Endothelial cell of umbilical vein (primary cell): ENCODE results near the gene BCAS2. TPM values are rescaled to one million over a fixed set of nuclear protein-coding genes. Genes with fewer than 3 reads are reported as not detected.

ENCODE experiments used
- BruUV-seq: library from RNA; stranded (reverse); fragments of 400-500 nt; replicated peaks from 2 replicates; lab custom pipeline; 2021; lab: Mats Ljungman, UMichigan
- CTCF ChIA-PET: fragments of 300-600, 350-600 bp; sonication (Branson Sonifier 250); formaldehyde crosslinking; loops from one replicate; lab custom pipeline; 2021; ENCODE audit warnings: antibody characterized with exemption, inconsistent platforms; lab: Charles Lee
- POLR2A ChIA-PET: fragments of 300-600, 350-600 bp; sonication (Branson Sonifier 250); formaldehyde crosslinking; loops from one replicate; lab custom pipeline; 2021; ENCODE audit warnings: antibody characterized with exemption, inconsistent platforms; lab: Charles Lee
- DNase-seq: peaks from one replicate; pipeline ENCODE4 v3.0.0-alpha.2; 2011; ENCODE audit warnings: low read depth, low spot score
- FAIRE-seq: peaks from 2 replicates; lab custom pipeline; 2011; peaks lifted over from hg19 to GRCh38; lab: Jason Lieb, UNC
- H2AFZ ChIP-seq: 2 replicates; pipeline ENCODE4 v1.6.0; 2012; ENCODE audit warnings: low read depth, low read length, control low read depth, inconsistent platforms
- H3K27ac ChIP-seq: 2 replicates; pipeline ENCODE4 v1.5.1; 2011; ENCODE audit warnings: low read depth, mild to moderate bottlenecking, control low read depth, low read length, moderate library complexity; ENCODE audit not compliant: insufficient read depth
- H3K27me3 ChIP-seq, 2 experiments: 2 replicates each; pipeline versions ENCODE4 v1.6.0 to v1.6.1; 2011; ENCODE audit warnings: low read length in 2 of 2, mixed read lengths in 1 of 2; ENCODE audit not compliant: control insufficient read depth in 2 of 2, insufficient read depth in 2 of 2
- H3K36me3 ChIP-seq, 2 experiments: 2 replicates in 1 of 2; 3 replicates in 1 of 2; pipeline ENCODE4 v1.5.1; 2011; ENCODE audit warnings: low read length in 2 of 2, mild to moderate bottlenecking in 1 of 2, moderate library complexity in 1 of 2; ENCODE audit not compliant: control insufficient read depth in 2 of 2, insufficient read depth in 2 of 2; ENCODE audit errors: extremely low read depth in 1 of 2
- H3K4me1 ChIP-seq: 3 replicates; pipeline ENCODE4 v1.5.1; 2011; ENCODE audit warnings: mild to moderate bottlenecking, low read length; ENCODE audit not compliant: control insufficient read depth, insufficient read depth; ENCODE audit errors: extremely low read depth
- H3K4me2 ChIP-seq: 2 replicates; pipeline ENCODE4 v1.6.1; 2011; ENCODE audit warnings: low read length, control low read depth, mixed read lengths; ENCODE audit not compliant: insufficient read depth
- H3K4me3 ChIP-seq, 3 experiments: fragments of 200-600 bp in 1 of 3; sonication (generic), shearing (Covaris generic) in 1 of 3; replicated peaks in 1 of 3; 2 replicates each; pipeline ENCODE4 v1.5.1; 2011 to 2016; ENCODE audit warnings: control low read depth in 3 of 3, low read length in 3 of 3, mild to moderate bottlenecking in 2 of 3, inconsistent platforms in 1 of 3, low read depth in 1 of 3, moderate library complexity in 1 of 3; ENCODE audit not compliant: insufficient read depth in 1 of 3
- H3K79me2 ChIP-seq: 2 replicates; pipeline ENCODE4 v1.6.0; 2012; ENCODE audit warnings: low read length, inconsistent platforms; ENCODE audit not compliant: control insufficient read depth, insufficient read depth
- H3K9ac ChIP-seq: replicated peaks from 2 replicates; pipeline ENCODE3; 2011; ENCODE audit warnings: low read length, control low read depth; ENCODE audit not compliant: insufficient read depth; ENCODE audit errors: extremely low read depth
- H3K9me1 ChIP-seq: replicated peaks from 3 replicates; pipeline ENCODE4 v1.6.0; 2011; ENCODE audit warnings: mild to moderate bottlenecking, low read length; ENCODE audit not compliant: control insufficient read depth, insufficient read depth; ENCODE audit errors: extremely low read depth
- H3K9me3 ChIP-seq: replicated peaks from 2 replicates; pipeline ENCODE4 v1.5.1; 2012; ENCODE audit warnings: low read length, inconsistent platforms; ENCODE audit not compliant: control insufficient read depth, insufficient read depth
- H4K20me1 ChIP-seq: replicated peaks from 2 replicates; pipeline ENCODE3; 2011; ENCODE audit warnings: mild to moderate bottlenecking, low read length; ENCODE audit not compliant: control insufficient read depth, insufficient read depth; ENCODE audit errors: extremely low read depth
- CTCF ChIP-seq, 2 donors: IDR thresholded peaks; 1 replicate in 1 of 2; 2 replicates in 1 of 2; pipeline ENCODE4 v1.5.1; 2011; ENCODE audit warnings: low read length in 2 of 2, mild to moderate bottlenecking in 2 of 2, moderate library complexity in 2 of 2, control low read depth in 1 of 2, inconsistent platforms in 1 of 2, low read depth in 1 of 2; ENCODE audit not compliant: insufficient read depth in 1 of 2; ENCODE audit errors: extremely low read depth in 1 of 2
- EZH2 ChIP-seq: IDR thresholded peaks from 2 replicates; pipeline ENCODE4 v1.6.1; 2012; ENCODE audit warnings: borderline replicate concordance, low read depth, mild to moderate bottlenecking, moderate library complexity, low read length, inconsistent platforms; ENCODE audit not compliant: severe bottlenecking
- FOS ChIP-seq: IDR thresholded peaks from 2 replicates; pipeline ENCODE4 v1.6.1; 2011; ENCODE audit warnings: mild to moderate bottlenecking, low read length, moderate library complexity, borderline replicate concordance; ENCODE audit not compliant: insufficient read depth
- GATA2 ChIP-seq: IDR thresholded peaks from 2 replicates; pipeline ENCODE4 v1.7.0; 2011; ENCODE audit warnings: low read depth, mild to moderate bottlenecking, moderate library complexity, mixed read lengths, low read length; ENCODE audit not compliant: insufficient read length, insufficient read depth
- JUN ChIP-seq: IDR thresholded peaks from 2 replicates; pipeline ENCODE4 v1.6.1; 2011; ENCODE audit warnings: borderline replicate concordance, low read depth; ENCODE audit not compliant: insufficient read length, insufficient read depth
- MAX ChIP-seq: IDR thresholded peaks from 2 replicates; pipeline ENCODE4 v1.6.1; 2011; ENCODE audit not compliant: insufficient read depth, insufficient read length
- MYC ChIP-seq: IDR thresholded peaks from one replicate; pipeline ENCODE4 v1.6.1; 2011; ENCODE audit warnings: mild to moderate bottlenecking, low read depth, low read length
- POLR2A ChIP-seq: IDR thresholded peaks from 2 replicates; pipeline ENCODE4 v1.6.1; 2012; ENCODE audit warnings: low read depth, mild to moderate bottlenecking, control low read depth, low read length
- POLR2AphosphoS5 ChIP-seq: IDR thresholded peaks from 2 replicates; pipeline ENCODE4 v1.6.1; 2012; ENCODE audit warnings: low read depth, mild to moderate bottlenecking, control low read depth, low read length, moderate library complexity; ENCODE audit not compliant: insufficient read depth
- dilution Hi-C: fragments of 300-500 bp; cut with MboI; formaldehyde crosslinking; loops from one replicate; pipeline ENCODE4 v1.15.0; 2019; ENCODE audit warnings: low sequenced_read_pairs; ENCODE audit not compliant: extremely low pct_ligation_motif_present
- intact Hi-C: fragments of 100-400 bp; cut with micrococcal nuclease; formaldehyde crosslinking; loops from one replicate; pipeline ENCODE4 v1.10.0; 2022
- polyA plus RNA-seq, 4 experiments: library from polyadenylated mRNA; depleted of rRNA in 3 of 4; stranded (reverse) in 3 of 4; unstranded in 1 of 4; fragments of >200 nt; gene quantifications; 2 replicates each; pipeline versions ENCODE4 v1.2.1 to v1.2.3, GENCODE V29; 2011 to 2012; ENCODE audit warnings: missing spikeins in 1 of 4
- total RNA-seq: library from RNA; stranded (reverse); gene quantifications from 2 replicates; pipeline ENCODE4 v1.2.3, GENCODE V29; 2021

The BCAS2 gene
- total and polyA plus RNA-seq, 2 donors (not counting 3 experiments of a cell fraction or from before 2014, with no cell fraction given): 12.5 to 43.5 TPM

DNA sequence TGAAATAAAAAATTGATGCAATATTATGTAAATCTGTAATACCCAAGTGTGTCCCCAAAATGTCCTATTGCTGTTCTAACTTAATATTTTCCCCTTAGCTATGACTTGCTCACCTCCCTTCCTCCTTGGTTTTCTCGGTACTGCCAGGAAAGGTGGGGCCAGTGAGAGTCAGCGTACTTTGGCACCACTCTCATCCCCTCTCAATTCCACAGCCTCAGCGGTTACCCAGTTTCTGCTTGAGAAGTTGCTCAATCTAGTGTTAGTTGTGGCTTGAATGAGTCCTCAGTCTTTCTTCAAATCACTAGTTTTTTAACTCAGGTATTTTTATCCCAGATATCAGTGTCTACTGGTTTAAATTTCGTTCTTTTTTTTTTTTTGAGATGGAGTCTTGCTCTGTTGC is 32.3 kb downstream of the BCAS2 start:
- H3K27me3 ChIP-seq: no peaks in the 10 kb centered on the region
- no peaks in the 10 kb centered on the region for H3K79me2 ChIP-seq
- H3K4me1 ChIP-seq: no peaks in the 10 kb centered on the region
- no peak overlapping the region for H3K9ac ChIP-seq
- no peak for DNase-seq
- H2AFZ ChIP-seq: no peak overlapping the region
- no peaks in the 10 kb centered on the region for H3K9me3 ChIP-seq
- POLR2A ChIA-PET: no interaction called here
- H4K20me1 ChIP-seq: no peaks in the 10 kb centered on the region
- no TSS peak for BruUV-seq
- FAIRE-seq: no peak
- H3K9me1 ChIP-seq: no peaks in the 10 kb centered on the region
- intact Hi-C loops: no loop called here
- H3K4me2 ChIP-seq: no peak overlapping the region
- H3K27ac ChIP-seq: no peak overlapping the region
- TF ChIP-seq MAX: no peak
- H3K4me3 ChIP-seq: no peak overlapping the region
- CTCF ChIA-PET: no interaction called here
- dilution Hi-C loops: no loop called here
- no peaks in the 10 kb centered on the region for H3K36me3 ChIP-seq

DNA sequence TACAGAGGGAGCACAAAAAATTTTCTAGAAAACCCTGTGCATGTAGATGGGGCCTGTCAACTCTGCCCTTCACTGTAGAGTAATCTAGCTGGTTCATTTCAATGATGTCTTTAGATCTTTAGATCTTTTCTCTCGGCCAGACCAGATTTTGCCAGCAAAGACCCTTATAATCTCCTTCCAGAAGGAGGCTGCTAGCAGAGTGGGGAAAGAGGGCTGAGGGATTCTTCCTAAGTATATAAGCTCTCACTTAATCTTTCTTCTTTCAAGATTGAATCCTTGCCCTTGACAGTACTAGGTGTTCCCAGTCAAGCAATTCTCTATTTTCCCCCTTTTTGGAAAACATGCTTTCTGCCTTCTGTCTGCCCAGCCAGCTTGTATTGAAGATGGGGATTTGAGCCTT is 34.3 kb downstream of the BCAS2 start:
- intact Hi-C loops (no loop called here), dilution Hi-C loops (no loop called here)
- H3K4me1 ChIP-seq: no peaks in the 10 kb centered on the region
- H3K36me3 ChIP-seq: no peaks in the 10 kb centered on the region
- H4K20me1 ChIP-seq: no peaks in the 10 kb centered on the region
- ChIA-PET POLR2A (no interaction called here), CTCF (interaction anchor here (1.7 kb wide), 1 partner anchor 13 kb away, joined by 5 read pairs; no protein-coding TSS in a partner anchor)
- H3K4me3 ChIP-seq: no peak overlapping the region
- no peak overlapping the region for H3K9ac ChIP-seq
- no peaks in the 10 kb centered on the region for H3K27me3 ChIP-seq
- no peak overlapping the region for H3K27ac ChIP-seq
- H3K4me2 ChIP-seq: no peak overlapping the region
- H3K9me1 ChIP-seq: no peaks in the 10 kb centered on the region
- no peaks in the 10 kb centered on the region for H3K79me2 ChIP-seq
- FAIRE-seq (no peak), DNase-seq (no peak)
- TF ChIP-seq POLR2A (no peak), JUN (no peak), EZH2 (no peak), MYC (no peak), CTCF (IDR thresholded peaks at IDR 0.05; ENCODE audit: extremely low read depth in 1 of 2, insufficient read depth in 1 of 2, low read depth in 1 of 2, low read length in 2 of 2) (no peak), FOS (no peak), GATA2 (no peak), POLR2AphosphoS5 (no peak), MAX (no peak)
- no peaks in the 10 kb centered on the region for H3K9me3 ChIP-seq
- H2AFZ ChIP-seq: no peak overlapping the region
- no TSS peak for BruUV-seq
